HepG2 (cell line): ENCODE data around the gene NEURL1B. TPM values are rescaled to one million over a fixed set of nuclear protein-coding genes. Genes with fewer than 3 reads are reported as not detected.

Source experiments
- ATAC-seq: fragments of 200-7000 bp; cut with Tn5 transposase; 3 replicates; pipeline ENCODE4 v1.9.1; 2020; ENCODE audit warnings: mild to moderate bottlenecking, moderate library complexity
- BruUV-seq: library from RNA; stranded (reverse); fragments of 400-500 nt; replicated peaks from 2 replicates; lab custom pipeline; 2021; lab: Mats Ljungman, UMichigan
- CTCF ChIA-PET: fragments of 300-600 bp; formaldehyde crosslinking; extraction: SDS; loops from one replicate; lab custom pipeline; 2021; ENCODE audit warnings: low total read pairs, inconsistent platforms, low intra/inter-chr PET ratio; lab: Yijun Ruan, JAX
- POLR2A ChIA-PET: fragments of 350-600 bp; sonication (Branson Sonifier 250); formaldehyde crosslinking; loops from one replicate; lab custom pipeline; 2020; ENCODE audit warnings: antibody characterized with exemption, inconsistent platforms; lab: Yijun Ruan, JAX
- DNase-seq: peaks from one replicate; pipeline ENCODE4 v3.0.0-alpha.2; 2015; ENCODE audit warnings: low spot score
- FAIRE-seq: peaks from 3 replicates; lab custom pipeline; 2011; peaks lifted over from hg19 to GRCh38; lab: Jason Lieb, UNC
- H2AFZ ChIP-seq: one replicate; pipeline ENCODE4 v1.6.1; 2011; ENCODE audit warnings: low read length, inconsistent platforms
- H3K27ac ChIP-seq: fragments of 300-600 bp; 3 replicates; pipeline ENCODE4 v1.8.0; 2011; ENCODE audit warnings: mixed run types, mild to moderate bottlenecking, mixed read lengths, low read length, inconsistent platforms; ENCODE audit not compliant: insufficient read depth; ENCODE audit errors: extremely low read length
- H3K27me3 ChIP-seq, 2 experiments: fragments of 200-600 bp in 1 of 2; 2 replicates in 1 of 2; 3 replicates in 1 of 2; pipeline versions ENCODE4 v1.6.0 to v1.8.0; 2011; ENCODE audit warnings: low read length in 2 of 2, mild to moderate bottlenecking in 2 of 2, moderate library complexity in 2 of 2, inconsistent platforms in 1 of 2; ENCODE audit not compliant: insufficient read depth in 2 of 2, control insufficient read depth in 1 of 2
- H3K36me3 ChIP-seq, 2 experiments: fragments of 200-600 bp in 1 of 2; replicated peaks in 1 of 2; 2 replicates in 1 of 2; 3 replicates in 1 of 2; pipeline versions ENCODE4 v1.5.1 to v1.8.0; 2011; ENCODE audit warnings: low read length in 2 of 2, inconsistent platforms in 1 of 2; ENCODE audit not compliant: insufficient read depth in 2 of 2, control insufficient read depth in 1 of 2
- H3K4me1 ChIP-seq: 2 replicates; pipeline ENCODE4 v1.5.1; 2012; ENCODE audit warnings: low read length, inconsistent platforms; ENCODE audit not compliant: insufficient read depth
- H3K4me2 ChIP-seq: 2 replicates; pipeline ENCODE4 v1.6.0; 2011; ENCODE audit warnings: low read depth, low read length, inconsistent platforms
- H3K4me3 ChIP-seq, 3 experiments: fragments of 200-600 bp in 1 of 3; sonication (generic), shearing (Covaris generic) in 1 of 3; replicated peaks in 1 of 3; 2 replicates each; pipeline ENCODE4 v1.5.1; 2011 to 2016; ENCODE audit warnings: low read length in 3 of 3, inconsistent platforms in 2 of 3, low read depth in 2 of 3, mild to moderate bottlenecking in 2 of 3, control low read depth in 1 of 3, mixed read lengths in 1 of 3; ENCODE audit not compliant: insufficient read depth in 1 of 3
- H3K79me2 ChIP-seq: one replicate; pipeline ENCODE4 v1.6.1; 2011; ENCODE audit warnings: low read length, inconsistent platforms; ENCODE audit not compliant: insufficient read depth
- H3K9ac ChIP-seq: 2 replicates; pipeline ENCODE4 v1.6.0; 2011; ENCODE audit warnings: mild to moderate bottlenecking, low read depth, low read length, inconsistent platforms; ENCODE audit not compliant: insufficient read depth
- H3K9me3 ChIP-seq: 2 replicates; pipeline ENCODE4 v1.5.1; 2012; ENCODE audit warnings: mild to moderate bottlenecking, low read length
- H4K20me1 ChIP-seq: 2 replicates; pipeline ENCODE4 v1.6.0; 2011; ENCODE audit warnings: inconsistent platforms, mild to moderate bottlenecking, low read length, moderate library complexity; ENCODE audit not compliant: insufficient read depth
- ATF7 ChIP-seq, 2 experiments: fragments of 450-650 bp in 1 of 2; sonication (generic) in 1 of 2; formaldehyde crosslinking in 1 of 2; IDR thresholded peaks; 2 replicates each; pipeline versions ENCODE4 v1.4.0 to v1.6.1; 2016 to 2020; ENCODE audit warnings: antibody characterized with exemption in 1 of 2, mild to moderate bottlenecking in 1 of 2, missing genetic modification reagents in 1 of 2
- CENPX ChIP-seq: sonication (generic); formaldehyde crosslinking; IDR thresholded peaks from 2 replicates; pipeline ENCODE4 v1.9.0; 2021; ENCODE audit warnings: mild to moderate bottlenecking, missing genetic modification reagents, moderate library complexity
- CREM ChIP-seq, 2 experiments: sonication (generic) in 1 of 2; formaldehyde crosslinking in 1 of 2; IDR thresholded peaks; 2 replicates each; pipeline versions ENCODE4 v1.4.0 to v1.6.1; 2016 to 2020; ENCODE audit warnings: antibody characterized with exemption in 1 of 2, mild to moderate bottlenecking in 1 of 2, missing genetic modification reagents in 1 of 2
- EZH2 ChIP-seq: conservative IDR thresholded peaks from 2 replicates; pipeline ENCODE4 v1.6.1; 2012; ENCODE audit warnings: mild to moderate bottlenecking, low read depth, low read length, moderate library complexity
- GTF2F1 ChIP-seq: fragments of 150-350 bp; IDR thresholded peaks from 2 replicates; pipeline ENCODE4 v1.6.1; 2014; ENCODE audit warnings: low read length
- HMGA1 ChIP-seq: sonication (generic); formaldehyde crosslinking; conservative IDR thresholded peaks from 2 replicates; pipeline ENCODE4 v1.4.0; 2020; ENCODE audit warnings: missing genetic modification reagents
- JUN ChIP-seq: sonication (generic); formaldehyde crosslinking; IDR thresholded peaks from 2 replicates; pipeline ENCODE4 v1.4.0; 2020; ENCODE audit warnings: mild to moderate bottlenecking, missing genetic modification reagents
- KDM4B ChIP-seq: sonication (generic); formaldehyde crosslinking; IDR thresholded peaks from 2 replicates; pipeline ENCODE4 v1.4.0; 2020; ENCODE audit warnings: missing genetic modification reagents
- NR2F1 ChIP-seq, 2 experiments: fragments of 450-650 bp in 1 of 2; formaldehyde crosslinking in 1 of 2; IDR thresholded peaks; 2 replicates each; pipeline versions ENCODE4 v1.5.0 to v1.6.1; 2016 to 2020; ENCODE audit warnings: mild to moderate bottlenecking in 1 of 2, missing compliant biosample characterization in 1 of 2, missing genetic modification reagents in 1 of 2, moderate library complexity in 1 of 2
- POLR2G ChIP-seq: fragments of 200-400 bp; formaldehyde crosslinking; IDR thresholded peaks from 2 replicates; pipeline ENCODE4 v1.6.1; 2018; ENCODE audit warnings: mild to moderate bottlenecking, low read depth, low read length, moderate library complexity
- SETDB1 ChIP-seq: sonication (generic); formaldehyde crosslinking; IDR thresholded peaks from 2 replicates; pipeline ENCODE4 v1.5.1; 2020; ENCODE audit warnings: missing genetic modification reagents, mild to moderate bottlenecking, borderline replicate concordance
- STAG1 ChIP-seq: sonication (generic); formaldehyde crosslinking; IDR thresholded peaks from 2 replicates; pipeline ENCODE4 v1.4.0; 2020; ENCODE audit warnings: missing genetic modification reagents
- ZBTB7B ChIP-seq: sonication (generic); formaldehyde crosslinking; IDR thresholded peaks from 2 replicates; pipeline ENCODE4 v1.4.0; 2020; ENCODE audit warnings: missing genetic modification reagents
- ZFP62 ChIP-seq: sonication (generic); formaldehyde crosslinking; IDR thresholded peaks from 2 replicates; pipeline ENCODE4 v1.4.0; 2020; ENCODE audit warnings: missing genetic modification reagents
- ZFY ChIP-seq: sonication (generic); formaldehyde crosslinking; IDR thresholded peaks from 2 replicates; pipeline ENCODE4 v1.4.0; 2020; ENCODE audit warnings: missing genetic modification reagents
- ZMYM3 ChIP-seq: sonication (generic); formaldehyde crosslinking; IDR thresholded peaks from 2 replicates; pipeline ENCODE4 v1.5.1; 2020; ENCODE audit warnings: mild to moderate bottlenecking, missing genetic modification reagents
- ZNF432 ChIP-seq: sonication (generic); formaldehyde crosslinking; IDR thresholded peaks from 2 replicates; pipeline ENCODE4 v1.5.0; 2020; ENCODE audit warnings: missing genetic modification reagents, mild to moderate bottlenecking, borderline replicate concordance
- ZNF660 ChIP-seq: sonication (generic); formaldehyde crosslinking; IDR thresholded peaks from 2 replicates; pipeline ENCODE4 v1.5.1; 2020; ENCODE audit warnings: mild to moderate bottlenecking, low read depth, missing genetic modification reagents, borderline replicate concordance
- ZNF678 ChIP-seq: sonication (generic); formaldehyde crosslinking; IDR thresholded peaks from 2 replicates; pipeline ENCODE4 v1.4.0; 2020; ENCODE audit warnings: mild to moderate bottlenecking, missing genetic modification reagents
- ZNF724P ChIP-seq: sonication (generic); formaldehyde crosslinking; IDR thresholded peaks from 2 replicates; pipeline ENCODE4 v1.8.0; 2022; ENCODE audit warnings: missing genetic modification reagents, borderline replicate concordance
- WGBS: methylation state at CpG from one replicate; pipeline ENCODE4 v1.1.6; 2017; ENCODE audit warnings: low lambda C conversion rate; 5-methylcytosine and 5-hydroxymethylcytosine counted together
- in situ Hi-C: cut with HindIII; loops from 2 replicates; pipeline ENCODE4 v1.10.0; 2017; ENCODE audit warnings: low pct_unique_long_range_greater_than_20kb; ENCODE audit not compliant: extremely low pct_ligation_motif_present
- intact Hi-C: fragments of 100-400 bp; cut with micrococcal nuclease; formaldehyde crosslinking; loops from one replicate; pipeline ENCODE4 v1.10.0; 2022; ENCODE audit not compliant: unreplicated experiment
- polyA plus RNA-seq, 8 experiments: library from polyadenylated mRNA; depleted of rRNA in 3 of 8; stranded (reverse) in 7 of 8; unstranded in 1 of 8; fragments of >200 nt; fragmentation: Illumina TruSeq in 4 of 8; extraction: Trizol in 4 of 8; gene quantifications; 2 replicates each; pipeline versions ENCODE4 v1.2.1 to v1.2.3, GENCODE V29; 2011 to 2016; ENCODE audit warnings: low read depth in 4 of 8, missing spikeins in 1 of 8, mixed read lengths in 1 of 8; ENCODE audit not compliant: insufficient read depth in 1 of 8
- total RNA-seq, 5 experiments: library from RNA; depleted of rRNA; stranded (reverse); fragments of >200 nt; fragmentation: Illumina TruSeq; extraction: Trizol; gene quantifications; 2 replicates each; pipeline ENCODE4 v1.2.3, GENCODE V29; 2016; ENCODE audit warnings: low read depth in 1 of 5
- TF ChIP-seq, protein P1 (sequence below): sonication (generic); formaldehyde crosslinking; IDR thresholded peaks from 2 replicates; pipeline ENCODE4 v1.5.0; 2020; ENCODE audit warnings: mild to moderate bottlenecking, missing genetic modification reagents, moderate library complexity

NEURL1B gene
- total and polyA plus RNA-seq, 2 of the 13 experiments (the other 11 are each of a cell fraction or from before 2014, with no cell fraction given) = 0.09 to 0.13 TPM

GRCh38 chr5:172666251-172666650 lies 25.2 kb downstream of the NEURL1B start:
- Histone ChIP-seq H3K36me3 (no peaks in the 10 kb centered on the region), H3K4me2 (no peak overlapping the region), H3K79me2 (no peaks in the 10 kb centered on the region), H3K9ac (no peak overlapping the region), H3K9me3 (no peaks in the 10 kb centered on the region), H3K27me3 (0 out of 5 replicates have a peak, but pooled peaks cover 0 to 6% of the 10 kb centered on the region in 2 experiments), H4K20me1 (no peaks in the 10 kb centered on the region), H3K4me1 (peaks cover 15% of the 10 kb centered on the region), H3K27ac (no peak overlapping the region), H3K4me3 (no peak overlapping the region), H2AFZ (no peak overlapping the region)
- 34% methylated on average over 6 of the region's 7 CpGs for WGBS
- ChIA-PET CTCF (interaction anchor here (0.8 to 1.2 kb wide), 2 partner anchors 31 to 187 kb away, joined by 4 read pairs; no protein-coding TSS in a partner anchor), POLR2A (no interaction called here)
- BruUV-seq = no TSS peak
- intact Hi-C loops (no loop called here), in situ Hi-C loops (no loop called here)
- DNase-seq = peak; percentile 24
- no peak for FAIRE-seq
- no peak for TF ChIP-seq GTF2F1
- TF ChIP-seq ZNF678 = no peak
- no peak for TF ChIP-seq ZMYM3 (CRISPR knock-in tag)
- peak; percentile 20; the same call in 1 of the 2 replicates for TF ChIP-seq ATF7 (IDR thresholded peaks at IDR 0.05)
- TF ChIP-seq ATF7 (CRISPR knock-in tag; IDR thresholded peaks at IDR 0.05) = no peak
- TF ChIP-seq STAG1 (CRISPR knock-in tag) = peak; percentile 59
- TF ChIP-seq SETDB1 = no peak
- no peak for TF ChIP-seq ZNF724P (CRISPR knock-in tag)
- TF ChIP-seq KDM4B (CRISPR knock-in tag) = no peak
- no peak for TF ChIP-seq EZH2
- no peak for TF ChIP-seq CREM (IDR thresholded peaks at IDR 0.05)
- no peak for TF ChIP-seq CREM (CRISPR knock-in tag; IDR thresholded peaks at IDR 0.05)
- TF ChIP-seq HMGA1 (CRISPR knock-in tag) = no peak
- TF ChIP-seq POLR2G = no peak
- TF ChIP-seq, protein P1, sequence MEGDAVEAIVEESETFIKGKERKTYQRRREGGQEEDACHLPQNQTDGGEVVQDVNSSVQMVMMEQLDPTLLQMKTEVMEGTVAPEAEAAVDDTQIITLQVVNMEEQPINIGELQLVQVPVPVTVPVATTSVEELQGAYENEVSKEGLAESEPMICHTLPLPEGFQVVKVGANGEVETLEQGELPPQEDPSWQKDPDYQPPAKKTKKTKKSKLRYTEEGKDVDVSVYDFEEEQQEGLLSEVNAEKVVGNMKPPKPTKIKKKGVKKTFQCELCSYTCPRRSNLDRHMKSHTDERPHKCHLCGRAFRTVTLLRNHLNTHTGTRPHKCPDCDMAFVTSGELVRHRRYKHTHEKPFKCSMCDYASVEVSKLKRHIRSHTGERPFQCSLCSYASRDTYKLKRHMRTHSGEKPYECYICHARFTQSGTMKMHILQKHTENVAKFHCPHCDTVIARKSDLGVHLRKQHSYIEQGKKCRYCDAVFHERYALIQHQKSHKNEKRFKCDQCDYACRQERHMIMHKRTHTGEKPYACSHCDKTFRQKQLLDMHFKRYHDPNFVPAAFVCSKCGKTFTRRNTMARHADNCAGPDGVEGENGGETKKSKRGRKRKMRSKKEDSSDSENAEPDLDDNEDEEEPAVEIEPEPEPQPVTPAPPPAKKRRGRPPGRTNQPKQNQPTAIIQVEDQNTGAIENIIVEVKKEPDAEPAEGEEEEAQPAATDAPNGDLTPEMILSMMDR (CRISPR knock-in tag) = peak; percentile 63
- no peak for TF ChIP-seq ZFY (CRISPR knock-in tag)
- TF ChIP-seq ZNF432 (CRISPR knock-in tag) = no peak
- no peak for TF ChIP-seq CENPX
- no peak for TF ChIP-seq JUN (CRISPR knock-in tag)
- TF ChIP-seq ZFP62 (CRISPR knock-in tag) = no peak
- TF ChIP-seq ZBTB7B = no peak
- no peak for TF ChIP-seq NR2F1 (CRISPR knock-in tag; IDR thresholded peaks at IDR 0.05)
- no peak for TF ChIP-seq ZNF660 (CRISPR knock-in tag)
- ATAC-seq = peak; percentile 80
